Measurements from ENCODE around the gene CBX2. TPM values are rescaled to one million over a fixed set of nuclear protein-coding genes. Genes with fewer than 3 reads are reported as not detected.

Gene CBX2
- total and polyA plus RNA-seq, 2 experiments from 2014 or later: 0.11 to 0.13 TPM

DNA sequence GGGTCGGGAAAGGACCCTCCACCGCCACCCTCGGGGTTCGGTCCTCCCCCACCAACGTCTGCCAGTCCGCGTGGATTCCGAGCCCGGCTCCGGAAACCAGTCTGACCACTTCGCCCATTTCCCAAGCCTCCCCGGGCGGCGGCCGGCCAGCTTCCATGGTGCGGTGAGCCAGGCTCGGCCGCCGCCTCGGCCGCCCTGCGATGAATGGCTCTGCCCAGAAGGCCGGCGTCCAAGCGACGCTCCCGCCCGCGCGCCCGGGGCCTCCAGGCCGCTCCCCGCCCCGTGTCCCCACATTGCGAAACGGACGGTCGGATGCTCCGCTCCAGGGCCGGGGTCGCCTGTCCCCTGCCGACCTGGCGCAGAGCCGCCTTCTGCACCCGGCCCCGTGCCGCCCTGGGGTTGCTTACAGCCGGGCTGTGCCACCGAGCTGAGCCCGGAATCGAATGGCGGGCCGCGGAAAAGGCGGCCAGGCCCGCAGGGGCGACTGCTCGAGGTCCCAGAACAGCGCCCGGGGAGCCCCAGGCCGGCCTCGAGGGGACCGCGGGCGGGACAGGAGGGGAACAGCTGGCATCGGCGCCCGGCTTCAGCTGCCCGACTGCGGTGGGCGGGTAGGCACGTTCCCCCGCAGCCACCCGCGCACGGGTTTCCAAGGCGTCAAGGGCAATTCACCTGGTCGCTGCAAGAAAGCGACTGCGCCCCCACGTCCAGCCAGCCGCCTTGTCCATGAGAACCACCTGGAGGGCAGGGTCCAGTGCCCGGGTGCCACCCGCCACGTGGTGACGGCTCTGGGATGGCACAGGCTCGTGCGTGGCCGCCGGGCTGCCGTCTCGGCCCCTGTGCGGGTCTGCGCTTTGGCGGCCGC lies 37.3 kb downstream of the CBX2 start:
- peak overlapping the region; percentile 15 for H3K4me2 ChIP-seq (ENCODE audit: unreplicated experiment)
- peak overlapping the region; percentile 50 for H3K4me3 ChIP-seq
- no peaks in the 10 kb centered on the region for H3K9me3 ChIP-seq (ENCODE audit: low read depth)
- H3K4me1 ChIP-seq (ENCODE audit: insufficient read depth): no peaks in the 10 kb centered on the region
- 10 to 11% methylated on average over 55 to 87 of the region's 96 CpGs for WGBS, 2 experiments (ENCODE audit: low coverage in 1 of 2, low lambda C conversion rate in 2 of 2, missing lambda C conversion rate in 2 of 2)
- peak; percentile 79 for DNase-seq
- H2AFZ ChIP-seq: no peak overlapping the region
- no peaks in the 10 kb centered on the region for H3K9me2 ChIP-seq (ENCODE audit: insufficient read depth)
- no peaks in the 10 kb centered on the region for H3F3A ChIP-seq (ENCODE audit: insufficient read depth)
- TF ChIP-seq EZH2 (IDR thresholded peaks at IDR 0.05; ENCODE audit: insufficient read depth, poor library complexity, severe bottlenecking): no peak
- no peak for TF ChIP-seq EZH2phosphoT487 (IDR thresholded peaks at IDR 0.05; ENCODE audit: insufficient read depth, low read depth)
- no peak overlapping the region for H3K9ac ChIP-seq
- H4K20me1 ChIP-seq (ENCODE audit: insufficient read depth): no peaks in the 10 kb centered on the region
- no peaks in the 10 kb centered on the region for H3K79me2 ChIP-seq (ENCODE audit: insufficient read depth)
- peaks cover 71% of the 10 kb centered on the region for H3K27me3 ChIP-seq (replicated peaks; ENCODE audit: insufficient read depth)
- H3K36me3 ChIP-seq (ENCODE audit: low read depth): no peaks in the 10 kb centered on the region
- in situ Hi-C loops (cut with MboI): no loop called here
- no peak overlapping the region for H3K27ac ChIP-seq

DNA sequence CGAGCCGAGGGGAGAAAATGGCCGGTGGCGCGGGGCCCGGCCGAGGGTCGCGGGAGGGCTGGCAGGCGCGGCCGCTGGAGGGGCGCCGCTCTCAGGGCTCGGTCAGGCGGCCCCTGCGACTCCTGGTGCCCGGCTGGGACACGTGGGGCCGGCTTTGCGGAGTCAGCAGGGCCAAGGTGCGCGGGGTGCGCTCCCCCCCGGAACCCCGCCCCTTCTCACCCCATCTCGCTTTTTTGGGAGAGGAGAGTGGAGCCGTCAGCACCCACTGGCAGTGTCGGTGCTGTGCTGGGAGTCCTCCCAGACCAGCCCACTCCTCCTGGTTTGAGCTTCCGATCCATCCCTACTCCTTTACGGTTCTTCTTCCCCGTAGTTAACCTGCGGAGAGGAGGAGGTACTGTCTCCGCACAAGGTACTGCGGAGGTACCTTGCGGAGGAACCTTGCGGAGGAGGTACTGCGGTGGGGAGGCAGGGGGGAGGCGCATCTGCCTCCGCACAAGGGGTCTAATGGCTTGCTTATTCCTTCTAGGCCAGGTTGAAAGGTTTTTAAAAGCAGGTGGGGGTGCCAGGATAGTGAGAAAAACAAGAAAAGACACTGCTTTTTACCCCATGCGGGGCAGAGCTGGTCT lies 38.0 kb downstream of the CBX2 start:
- whole genome bisulfite sequencing, 2 experiments (ENCODE audit: low coverage in 1 of 2, low lambda C conversion rate in 2 of 2, missing lambda C conversion rate in 2 of 2): 68 to 80% methylated on average over 22 to 31 of the region's 41 CpGs

DNA sequence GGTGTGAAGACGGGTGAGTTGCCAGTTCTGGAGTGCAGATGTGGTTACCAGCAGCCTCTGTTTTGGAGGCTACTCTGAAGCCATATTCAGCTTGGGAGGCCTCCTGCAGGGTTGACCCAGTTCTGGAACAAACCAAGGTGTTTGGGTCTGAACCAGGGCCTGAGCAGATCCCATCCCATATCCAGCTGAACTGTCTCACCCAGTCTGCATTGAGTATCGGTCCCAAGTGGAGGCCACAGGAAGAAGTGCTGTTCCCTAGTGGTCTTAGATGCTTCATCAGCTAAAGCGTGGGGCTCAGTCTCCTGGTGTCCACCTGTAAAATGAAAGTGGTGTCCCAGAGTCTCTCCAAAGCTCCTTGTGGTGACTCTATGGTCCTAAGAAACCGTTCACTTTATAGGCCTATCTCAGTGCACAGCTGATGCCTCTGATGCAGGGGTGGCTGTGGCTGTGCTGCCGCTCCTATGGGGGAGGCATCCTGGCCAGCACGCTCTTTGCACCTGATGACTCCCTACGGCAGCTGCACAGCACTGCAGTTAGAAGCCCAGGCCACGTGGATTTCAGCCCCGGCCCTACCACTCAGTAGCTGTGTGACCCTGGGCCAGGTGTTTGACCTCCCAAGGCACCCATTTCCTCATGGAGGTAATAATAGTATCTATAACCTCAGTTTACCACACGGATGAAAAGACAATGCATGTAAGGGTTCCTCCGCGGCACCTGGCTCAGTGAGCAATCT lies 40.2 kb downstream of the CBX2 start:
- TF ChIP-seq EZH2 (IDR thresholded peaks at IDR 0.05; ENCODE audit: insufficient read depth, poor library complexity, severe bottlenecking) (no peak), EZH2phosphoT487 (IDR thresholded peaks at IDR 0.05; ENCODE audit: insufficient read depth, low read depth) (no peak)
- Histone ChIP-seq H3K27me3 (replicated peaks; ENCODE audit: insufficient read depth) (peaks cover 45% of the 10 kb centered on the region), H3K9ac (no peak overlapping the region), H2AFZ (no peak overlapping the region), H3K27ac (no peak overlapping the region), H3K4me1 (ENCODE audit: insufficient read depth) (no peaks in the 10 kb centered on the region), H3K36me3 (ENCODE audit: low read depth) (no peaks in the 10 kb centered on the region), H3K9me3 (ENCODE audit: low read depth) (no peaks in the 10 kb centered on the region), H3F3A (ENCODE audit: insufficient read depth) (no peaks in the 10 kb centered on the region), H3K4me2 (ENCODE audit: unreplicated experiment) (no peak overlapping the region), H3K79me2 (ENCODE audit: insufficient read depth) (no peaks in the 10 kb centered on the region), H3K4me3 (no peak overlapping the region), H3K9me2 (ENCODE audit: insufficient read depth) (no peaks in the 10 kb centered on the region), H4K20me1 (ENCODE audit: insufficient read depth) (no peaks in the 10 kb centered on the region)
- WGBS, 2 experiments (ENCODE audit: low coverage in 1 of 2, low lambda C conversion rate in 2 of 2, missing lambda C conversion rate in 2 of 2): 75 to 81% methylated on average over 12 of the region's 12 CpGs
- DNase-seq: no peak
- in situ Hi-C loops (cut with MboI): no loop called here

More for the DNA sequence above, 38.0 kb downstream of the CBX2 start:
- Histone ChIP-seq H3K4me2 (ENCODE audit: unreplicated experiment) (no peak overlapping the region), H3K4me3 (no peak overlapping the region), H3K36me3 (ENCODE audit: low read depth) (no peaks in the 10 kb centered on the region), H3K79me2 (ENCODE audit: insufficient read depth) (no peaks in the 10 kb centered on the region), H3F3A (ENCODE audit: insufficient read depth) (no peaks in the 10 kb centered on the region), H3K9me2 (ENCODE audit: insufficient read depth) (no peaks in the 10 kb centered on the region), H3K9me3 (ENCODE audit: low read depth) (no peaks in the 10 kb centered on the region), H3K27ac (no peak overlapping the region), H3K9ac (no peak overlapping the region), H3K4me1 (ENCODE audit: insufficient read depth) (no peaks in the 10 kb centered on the region), H2AFZ (no peak overlapping the region), H3K27me3 (replicated peaks; ENCODE audit: insufficient read depth) (peaks cover 65% of the 10 kb centered on the region), H4K20me1 (ENCODE audit: insufficient read depth) (no peaks in the 10 kb centered on the region)
- in situ Hi-C loops (cut with MboI): no loop called here
- no peak for TF ChIP-seq EZH2 (IDR thresholded peaks at IDR 0.05; ENCODE audit: insufficient read depth, poor library complexity, severe bottlenecking)
- no peak for TF ChIP-seq EZH2phosphoT487 (IDR thresholded peaks at IDR 0.05; ENCODE audit: insufficient read depth, low read depth)
- DNase-seq: no peak

- in situ Hi-C loops (cut with MboI): no loop called here
- Histone ChIP-seq H3K4me3 (no peak overlapping the region), H3K27ac (no peak overlapping the region), H3K9me2 (ENCODE audit: insufficient read depth) (no peaks in the 10 kb centered on the region), H2AFZ (no peak overlapping the region), H3F3A (ENCODE audit: insufficient read depth) (no peaks in the 10 kb centered on the region), H3K9ac (no peak overlapping the region), H3K9me3 (ENCODE audit: low read depth) (no peaks in the 10 kb centered on the region), H3K4me1 (ENCODE audit: insufficient read depth) (no peaks in the 10 kb centered on the region), H3K79me2 (ENCODE audit: insufficient read depth) (no peaks in the 10 kb centered on the region), H4K20me1 (ENCODE audit: insufficient read depth) (no peaks in the 10 kb centered on the region), H3K27me3 (replicated peaks; ENCODE audit: insufficient read depth) (peaks cover 44% of the 10 kb centered on the region), H3K4me2 (ENCODE audit: unreplicated experiment) (no peak overlapping the region), H3K36me3 (ENCODE audit: low read depth) (no peaks in the 10 kb centered on the region)
- no peak for TF ChIP-seq EZH2 (IDR thresholded peaks at IDR 0.05; ENCODE audit: insufficient read depth, poor library complexity, severe bottlenecking)
- TF ChIP-seq EZH2phosphoT487 (IDR thresholded peaks at IDR 0.05; ENCODE audit: insufficient read depth, low read depth): no peak
- 51 to 57% methylated on average over 5 of the region's 5 CpGs for WGBS, 2 experiments (ENCODE audit: low coverage in 1 of 2, low lambda C conversion rate in 2 of 2, missing lambda C conversion rate in 2 of 2)
- no peak for DNase-seq
Observed at GRCh38 chr17:79819085-79819484, 41.1 kb downstream of the CBX2 start.

Data from GM23248 (cell line).